Heart right ventricle (tissue), 16 donors: ENCODE measurements around the gene SQOR. TPM values are rescaled to one million over a fixed set of nuclear protein-coding genes. Genes with fewer than 3 reads are reported as not detected.

Experiments used
- ATAC-seq, 8 donors: fragments of 200-7000 bp; cut with Tn5 transposase; one replicate each; pipeline ENCODE4 v1.9.1; 2020; ENCODE audit warnings: mild to moderate bottlenecking in 8 of 8, moderate library complexity in 8 of 8, moderate number of reproducible peaks in 1 of 8
- DNase-seq, 2 donors: peaks; one replicate each; pipeline ENCODE4 v3.0.0-alpha.2; 2020
- H3K27ac ChIP-seq, 10 donors: fragments of 200-600 bp; sonication (generic) in 2 of 10; one replicate each; pipeline versions ENCODE4 v1.5.0 to v1.8.0; 2020 to 2022; ENCODE audit warnings: mild to moderate bottlenecking in 3 of 10
- H3K27me3 ChIP-seq, 7 donors: fragments of 200-600 bp; one replicate each; pipeline ENCODE4 v1.8.0; 2021 to 2022; ENCODE audit warnings: mild to moderate bottlenecking in 2 of 7
- H3K36me3 ChIP-seq, 9 donors: fragments of 200-600 bp; sonication (generic) in 1 of 9; one replicate each; pipeline versions ENCODE4 v1.5.0 to v1.8.0; 2020 to 2022; ENCODE audit warnings: mild to moderate bottlenecking in 2 of 9
- H3K4me1 ChIP-seq, 9 donors: fragments of 200-600 bp; sonication (generic) in 1 of 9; one replicate each; pipeline versions ENCODE4 v1.5.0 to v1.8.0; 2020 to 2022; ENCODE audit warnings: mild to moderate bottlenecking in 4 of 9
- H3K4me3 ChIP-seq, 10 donors: fragments of 200-600 bp; sonication (generic) in 2 of 10; one replicate each; pipeline versions ENCODE4 v1.5.0 to v1.8.0; 2020 to 2022; ENCODE audit warnings: mild to moderate bottlenecking in 7 of 10, moderate library complexity in 2 of 10
- H3K9me3 ChIP-seq, 11 donors: fragments of 200-600 bp in 10 of 11; sonication (generic) in 2 of 11; one replicate each; pipeline versions ENCODE4 v1.5.0 to v1.8.0; 2013 to 2022; ENCODE audit warnings: mild to moderate bottlenecking in 2 of 11, control low read depth in 1 of 11, moderate library complexity in 1 of 11
- WGBS, 2 donors: extraction: QIAGEN DNeasy Blood & Tissue Kit; methylation state at CpG; one replicate each; pipeline ENCODE4 v1.1.7; 2013; ENCODE audit warnings: inconsistent platforms in 1 of 2; 5-methylcytosine and 5-hydroxymethylcytosine counted together
- intact Hi-C, 10 donors: fragments of 100-400 bp; cut with DNase I; formaldehyde crosslinking; loops; one replicate each; pipeline versions ENCODE4 v1.11.1 to v1.14.2; 2022
- polyA plus RNA-seq, 2 donors: library from polyadenylated mRNA; stranded (reverse); fragments of 200-250 nt; gene quantifications; one replicate each; pipeline ENCODE4 v1.2.3, GENCODE V29; 2013
- total RNA-seq, 10 donors: library from RNA; stranded (reverse); fragmentation: NEBNext Ultra II Directional in 3 of 10; extraction: Animal tissue kit (Norgen Biotek cat#: 25700) in 3 of 10; gene quantifications; one replicate each; pipeline versions ENCODE4 v1.2.1 to v1.2.4, GENCODE V29; 2021 to 2023
- TF ChIP-seq, protein P1 (sequence below), 9 donors: fragments of 200-600 bp; sonication (generic) in 2 of 9; IDR thresholded peaks; one replicate each; pipeline versions ENCODE4 v1.5.0 to v1.8.0; 2021 to 2022; ENCODE audit warnings: antibody characterized with exemption in 9 of 9, mild to moderate bottlenecking in 5 of 9, moderate library complexity in 1 of 9
- donor health status: Arrhythmogenic right ventricular cardiomyopathy.
- donor health status: ischemic (EF 13 %, LVEDD 7.1; RV severe dilation, severe dysfunction).
- donor health status: healthy with polysubstance abuse.
- donor health status: DM: no; HTN: yes; CAD: no.
- donor health status: DM: no; HTN: no; CAD: no.
- donor health status: ischemic (EF 25% LVEDD 6.9; RV normal size, moderate dysfunction).
- donor health status: ischemic (EF 25% LVEDD 5.7; RV mildly dilated, moderate dysfunction).
- donor health status: healthy.
- donor health status: DM: yes; HTN: yes; CAD: no.
- donor health status: Ischemic cardiomyopathy.
- donor health status: ischemic (EF 35%, LVEDD 5.7; RV mildly dilated, moderate dysfunction).
- donor health status: nonischemic (EF 11% LVEDD 7.7; RV severe dilation, severe dysfunction).
- donor health status: DM: yes; HTN: yes; CAD: no.
- donor health status: PGD.
- donor health status: ischemic (EF 29% LVEDD 5.4; RV normal size, mild dysfunction).
- donor health status: nonischemic (EF 23%, LVEDD 6.1; RV moderate dilation, normal function).

Gene SQOR
- total and polyA plus RNA-seq, 12 donors, result 10.3 to 41.8 (median 17.1) TPM

DNA sequence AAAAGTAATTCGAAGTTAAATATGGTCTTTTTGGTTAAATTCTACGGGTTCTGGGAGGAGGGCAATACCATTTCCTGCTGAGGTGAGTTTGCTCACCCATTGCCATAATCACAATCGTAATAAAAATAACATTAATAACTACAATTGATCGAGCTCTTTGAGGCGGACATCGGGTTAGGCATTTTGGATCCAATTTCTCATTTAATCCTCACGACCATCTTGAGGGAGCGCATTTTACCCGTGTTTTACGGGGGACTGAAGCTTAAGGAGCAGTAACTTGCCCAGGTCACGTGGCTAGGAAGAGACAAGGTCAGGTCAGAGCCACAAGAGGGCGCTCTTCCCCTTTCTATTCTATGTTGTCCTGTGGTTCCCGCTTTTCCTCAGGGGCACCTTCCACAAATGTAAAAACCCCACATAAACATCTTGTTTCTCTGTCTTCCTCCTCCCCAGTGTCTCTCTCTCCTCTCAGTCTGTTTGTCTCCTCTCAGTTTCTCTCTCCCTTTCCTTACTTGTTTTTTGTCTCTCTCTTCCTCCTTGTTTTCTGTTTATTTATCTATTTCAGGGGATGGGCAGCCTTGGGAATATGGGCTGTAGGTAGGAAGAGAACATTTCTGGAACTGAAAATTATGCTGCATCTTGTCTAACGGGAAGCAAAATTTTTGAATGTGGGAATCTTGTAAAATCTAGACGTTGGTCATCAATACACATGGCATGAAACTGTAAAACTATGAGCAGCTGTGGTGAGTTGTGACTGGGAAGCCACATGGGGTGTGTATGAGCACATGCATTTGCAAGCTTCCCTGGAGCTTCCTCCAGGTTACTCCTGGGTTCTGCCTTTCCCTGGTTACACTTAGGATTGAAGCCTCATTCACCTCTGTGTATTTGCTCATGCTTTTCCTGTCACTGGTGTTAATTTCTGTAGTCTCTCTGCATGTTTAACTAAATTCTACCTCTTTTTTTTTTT lies 71.0 kb downstream of the SQOR start:
- ATAC-seq (peak; percentile 84 to 95 (median 92)), DNase-seq (peak; percentile 47 to 69)
- Histone ChIP-seq H3K9me3 (no peaks in the 10 kb centered on the region), H3K4me1 (peaks cover 0 to 18% (median 6%) of the 10 kb centered on the region in 9 donors), H3K27me3 (peaks cover 0 to 12% (median 6%) of the 10 kb centered on the region in 7 donors), H3K4me3 (peak overlapping the region; percentile 2 to 67 (median 56)), H3K27ac (no peak overlapping the region), H3K36me3 (no peaks in the 10 kb centered on the region)
- TF ChIP-seq, protein P1, sequence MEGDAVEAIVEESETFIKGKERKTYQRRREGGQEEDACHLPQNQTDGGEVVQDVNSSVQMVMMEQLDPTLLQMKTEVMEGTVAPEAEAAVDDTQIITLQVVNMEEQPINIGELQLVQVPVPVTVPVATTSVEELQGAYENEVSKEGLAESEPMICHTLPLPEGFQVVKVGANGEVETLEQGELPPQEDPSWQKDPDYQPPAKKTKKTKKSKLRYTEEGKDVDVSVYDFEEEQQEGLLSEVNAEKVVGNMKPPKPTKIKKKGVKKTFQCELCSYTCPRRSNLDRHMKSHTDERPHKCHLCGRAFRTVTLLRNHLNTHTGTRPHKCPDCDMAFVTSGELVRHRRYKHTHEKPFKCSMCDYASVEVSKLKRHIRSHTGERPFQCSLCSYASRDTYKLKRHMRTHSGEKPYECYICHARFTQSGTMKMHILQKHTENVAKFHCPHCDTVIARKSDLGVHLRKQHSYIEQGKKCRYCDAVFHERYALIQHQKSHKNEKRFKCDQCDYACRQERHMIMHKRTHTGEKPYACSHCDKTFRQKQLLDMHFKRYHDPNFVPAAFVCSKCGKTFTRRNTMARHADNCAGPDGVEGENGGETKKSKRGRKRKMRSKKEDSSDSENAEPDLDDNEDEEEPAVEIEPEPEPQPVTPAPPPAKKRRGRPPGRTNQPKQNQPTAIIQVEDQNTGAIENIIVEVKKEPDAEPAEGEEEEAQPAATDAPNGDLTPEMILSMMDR (IDR thresholded peaks at IDR 0.05), result peak; percentile 82 to 96 (median 94)
- intact Hi-C loops, result loop anchor here in 1 of 10 donors (5.0 kb wide), 1 partner anchor 607 kb away; no protein-coding TSS in a partner anchor
- WGBS, 2 donors, result 3 to 4% methylated on average over 15 of the region's 15 CpGs

DNA sequence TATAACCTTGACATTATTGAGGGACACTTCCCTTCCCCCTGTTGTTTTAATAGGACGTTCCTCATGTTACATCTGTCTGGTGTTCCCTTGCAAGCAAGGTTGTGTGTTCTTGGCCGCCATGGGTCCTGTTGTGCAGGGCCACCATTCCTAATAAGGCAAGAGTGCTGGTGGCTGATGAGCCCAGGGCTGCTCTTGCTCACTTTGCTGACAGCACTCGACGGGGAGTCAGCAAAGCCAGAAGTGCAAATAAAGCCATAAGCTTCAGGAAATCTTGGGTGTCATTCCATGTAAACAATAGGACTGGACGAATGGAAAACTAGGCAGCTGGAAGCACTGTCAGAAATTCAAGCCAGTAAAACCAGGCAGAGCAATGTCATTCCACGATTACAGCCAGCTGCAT lies 75.8 kb downstream of the SQOR start:
- Histone ChIP-seq H3K27me3 (peaks cover 0 to 5% (median 0%) of the 10 kb centered on the region in 7 donors), H3K4me3 (no peak overlapping the region), H3K4me1 (peaks cover 0 to 19% (median 4%) of the 10 kb centered on the region in 9 donors), H3K36me3 (no peaks in the 10 kb centered on the region), H3K27ac (no peak overlapping the region), H3K9me3 (no peaks in the 10 kb centered on the region)
- TF ChIP-seq, protein P1 (IDR thresholded peaks at IDR 0.05), result no peak
- DNase-seq, result no peak
- intact Hi-C loops, result loop anchor here in 4 of 10 donors (5.0 to 10.0 kb wide), 4 partner anchors 82 to 604 kb away; no protein-coding TSS in a partner anchor
- peak in 1 of 8 donors; percentile 33 for ATAC-seq
- 29 to 30% methylated on average over 6 of the region's 6 CpGs for WGBS, 2 donors

DNA sequence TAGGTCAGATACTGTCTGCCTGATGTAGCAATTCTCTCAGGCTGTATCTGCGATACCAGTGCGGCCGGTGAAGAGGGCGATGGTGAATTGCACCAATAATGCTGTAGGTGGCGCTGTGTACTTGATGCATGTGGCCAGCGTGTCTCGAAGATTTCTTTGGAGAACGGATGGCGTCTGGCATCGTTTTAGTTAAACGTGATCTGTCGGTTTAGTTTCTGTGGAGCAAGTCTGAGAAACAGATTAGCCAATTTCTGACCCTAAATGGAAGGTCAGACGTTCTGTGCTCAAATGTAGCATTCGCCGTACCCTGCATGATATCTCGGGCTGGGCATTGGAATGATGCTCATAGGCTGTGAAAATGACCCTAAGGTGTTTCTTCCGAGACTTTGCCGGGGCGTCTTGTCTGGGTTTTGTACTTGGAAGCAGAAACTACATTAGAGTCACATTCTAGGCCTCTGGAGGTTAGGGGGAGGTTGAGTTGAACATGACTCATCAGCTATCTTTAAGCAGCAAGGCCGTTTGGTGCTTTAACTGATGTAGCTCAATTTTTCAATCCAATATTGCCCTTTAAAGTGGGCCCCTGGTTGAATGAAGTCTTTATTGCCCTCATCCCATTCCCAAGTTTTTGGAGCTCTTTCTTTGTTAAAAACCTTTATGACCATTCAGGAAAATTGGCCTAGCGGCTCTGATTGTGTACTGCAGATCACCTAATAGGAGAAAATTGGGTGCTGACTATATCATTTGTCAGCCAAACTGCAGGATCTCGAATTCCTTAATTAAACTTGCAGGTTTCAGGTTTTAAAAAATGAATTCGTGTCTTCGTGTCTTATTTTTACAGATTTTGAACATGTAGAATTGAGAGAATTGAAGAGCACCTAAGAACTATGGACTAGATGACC lies 80.0 kb downstream of the SQOR start:
- peak overlapping the region in 1 of 10 donors; percentile 31 for H3K4me3 ChIP-seq
- DNase-seq, result peak; percentile 46 to 63

More for the DNA sequence above, 80.0 kb downstream of the SQOR start:
- intact Hi-C loops, result loop anchor here (1.0 to 10.0 kb wide), 7 partner anchors 71 to 600 kb away; no protein-coding TSS in a partner anchor
- Histone ChIP-seq H3K9me3 (no peaks in the 10 kb centered on the region), H3K36me3 (no peaks in the 10 kb centered on the region), H3K4me1 (peaks cover 0 to 16% (median 4%) of the 10 kb centered on the region in 9 donors), H3K27me3 (peaks cover 0 to 12% (median 0%) of the 10 kb centered on the region in 7 donors), H3K27ac (peak overlapping the region in 1 of 10 donors; percentile 23)
- TF ChIP-seq, protein P1 (IDR thresholded peaks at IDR 0.05), result peak; percentile 79 to 95 (median 91)
- ATAC-seq, result peak; percentile 61 to 86 (median 80)
- 23 to 25% methylated on average over 24 of the region's 24 CpGs for WGBS, 2 donors
